Renal cortex interstitium (tissue), 11 donors: ENCODE results near the gene INSRR. TPM values are rescaled to one million over a fixed set of nuclear protein-coding genes. Genes with fewer than 3 reads are reported as not detected.

Experiments
- DNase-seq, 11 donors: peaks; one replicate each; pipeline ENCODE4 v3.0.0-alpha.2; 2013; ENCODE audit warnings: low read depth in 9 of 11, low spot score in 4 of 11; ENCODE audit errors: extremely low read depth in 1 of 11
- polyA plus RNA-seq, 3 donors: library from polyadenylated mRNA; unstranded; fragments of 120-200 nt; gene quantifications; one replicate each; pipeline ENCODE4 v1.2.1, GENCODE V29; 2013; ENCODE audit not compliant: insufficient read length in 3 of 3

INSRR gene
- polyA plus RNA-seq, 3 donors, result 1.1 to 2.6 (median 1.6) TPM

- no peak for DNase-seq
Observed at GRCh38 chr1:156801409-156802121, 57.4 kb downstream of the INSRR start.

GRCh38 chr1:156797212-156797871 is 61.6 kb downstream of the INSRR start:
- peak in 1 of 11 donors; percentile 53 for DNase-seq

GRCh38 chr1:156796340-156797097 is 62.4 kb downstream of the INSRR start:
- DNase-seq, result no peak

GRCh38 chr1:156795787-156796186 is 63.1 kb downstream of the INSRR start:
- DNase-seq, result no peak

- DNase-seq, result no peak
Observed at GRCh38 chr1:156795374-156795733, 63.6 kb downstream of the INSRR start.

GRCh38 chr1:156794506-156795373 is 64.2 kb downstream of the INSRR start:
- no peak for DNase-seq

Other genes starting within 250 kb of the INSRR start
- gene HAPLN2, start 239.7 kb downstream of the INSRR start, polyA plus RNA-seq, result under 1 TPM; 0.47 to 0.67 (median 0.57) TPM
- gene BCAN, start 217.0 kb downstream of the INSRR start, polyA plus RNA-seq, result 1 to 10 TPM in 1 of 3 donors, under 1 TPM in 2; 0.22 to 1.3 (median 0.23) TPM
- gene NES, start 181.7 kb downstream of the INSRR start, polyA plus RNA-seq, result 100 to 1,000 TPM; 123 to 175 (median 150) TPM
- gene CRABP2, start 153.5 kb downstream of the INSRR start, polyA plus RNA-seq, result 100 to 1,000 TPM in 1 of 3 donors, 10 to 100 TPM in 2; 91.7 to 120 (median 92.3) TPM
- gene METTL25B, start 130.6 kb downstream of the INSRR start, polyA plus RNA-seq, result 10 to 100 TPM; 34.4 to 47.3 (median 35.6) TPM
- gene ISG20L2, start 130.4 kb downstream of the INSRR start, polyA plus RNA-seq, result 10 to 100 TPM; 40.0 to 43.6 (median 41.3) TPM
- 10 to 100 TPM; 63.0 to 69.1 (median 64.1) TPM for gene MRPL24, start 118.0 kb downstream of the INSRR start, polyA plus RNA-seq
- 100 to 1,000 TPM; 262 to 301 (median 270) TPM for gene HDGF, start 107.4 kb downstream of the INSRR start, polyA plus RNA-seq
- 100 to 1,000 TPM; 105 to 112 (median 111) TPM for gene PRCC, start 91.6 kb downstream of the INSRR start, polyA plus RNA-seq
- 1 to 10 TPM in 1 of 3 donors, under 1 TPM in 2; 0.47 to 1.5 (median 0.62) TPM for gene SH2D2A, start 42.3 kb downstream of the INSRR start, polyA plus RNA-seq
- 1 to 10 TPM in 2 of 3 donors, under 1 TPM in 1; 0.92 to 1.6 (median 1.5) TPM for gene NTRK1, start 1.7 kb upstream of the INSRR start, polyA plus RNA-seq
- 10 to 100 TPM; 18.1 to 24.0 (median 22.5) TPM for gene PEAR1, start 34.6 kb upstream of the INSRR start, polyA plus RNA-seq
- gene LRRC71, start 61.5 kb upstream of the INSRR start, polyA plus RNA-seq, result under 1 TPM; 0.45 to 0.83 (median 0.63) TPM
- gene ARHGEF11, start 186.6 kb upstream of the INSRR start, polyA plus RNA-seq, result 10 to 100 TPM; 30.4 to 39.2 (median 36.7) TPM
- not detected for gene ETV3L, start 240.7 kb upstream of the INSRR start, polyA plus RNA-seq